Caco-2 (cell line): ENCODE data around the gene MDP1. TPM values are rescaled to one million over a fixed set of nuclear protein-coding genes. Genes with fewer than 3 reads are reported as not detected.
"Not testable (repeated sequence)": the region's sequence is repeated elsewhere in the genome, so short reads cannot be mapped to it uniquely, and the experiment has no call there.

Experiments
- BruUV-seq: library from RNA; stranded (reverse); fragments of 400-500 nt; replicated peaks from 2 replicates; lab custom pipeline; 2021; lab: Mats Ljungman, UMichigan
- CTCF ChIA-PET: fragments of 300-600 bp; sonication (Branson Sonifier 250); formaldehyde crosslinking; loops from one replicate; lab custom pipeline; 2022; ENCODE audit warnings: antibody characterized with exemption; lab: Charles Lee
- POLR2A ChIA-PET: fragments of 300-600 bp; sonication (Branson Sonifier 250); formaldehyde crosslinking; loops from one replicate; lab custom pipeline; 2022; ENCODE audit warnings: antibody characterized with exemption; lab: Charles Lee
- DNase-seq, 2 experiments: peaks; one replicate each; pipeline versions ENCODE4 v3.0.0 to v3.0.0-alpha.2; 2020 to 2022
- H3K27me3 ChIP-seq: replicated peaks from 2 replicates; pipeline ENCODE4 v1.6.0; 2011; ENCODE audit warnings: low read length; ENCODE audit not compliant: control insufficient read depth, insufficient read depth
- H3K36me3 ChIP-seq: 2 replicates; pipeline ENCODE4 v1.5.1; 2011; ENCODE audit warnings: low read length; ENCODE audit not compliant: control insufficient read depth, insufficient read depth
- H3K4me1 ChIP-seq: fragments of 250-450 bp; sonication (Bioruptor Pico); 2 replicates; pipeline ENCODE4 v1.5.1; 2020; ENCODE audit warnings: mild to moderate bottlenecking
- H3K4me3 ChIP-seq: 2 replicates; pipeline ENCODE4 v1.5.1; 2011; ENCODE audit warnings: low read depth, mild to moderate bottlenecking, control low read depth, low read length
- H3K9me3 ChIP-seq: fragments of 250-450 bp; sonication (Bioruptor Pico); 2 replicates; pipeline ENCODE4 v1.5.1; 2020; ENCODE audit warnings: mild to moderate bottlenecking, moderate library complexity
- H3K27ac Mint-ChIP-seq: one replicate; pipeline ENCODE4 v1.8.0; 2022; ENCODE audit warnings: mixed read lengths; ENCODE audit not compliant: unreplicated experiment
- H3K27me3 Mint-ChIP-seq: one replicate; pipeline ENCODE4 v1.8.0; 2022; ENCODE audit warnings: mixed read lengths; ENCODE audit not compliant: insufficient read depth, unreplicated experiment
- H3K36me3 Mint-ChIP-seq: one replicate; pipeline ENCODE4 v1.8.0; 2022; ENCODE audit warnings: mild to moderate bottlenecking, mixed read lengths; ENCODE audit not compliant: insufficient read depth, unreplicated experiment
- H3K4me1 Mint-ChIP-seq: one replicate; pipeline ENCODE4 v1.8.0; 2022; ENCODE audit warnings: low read depth, mixed read lengths; ENCODE audit not compliant: unreplicated experiment
- H3K4me3 Mint-ChIP-seq: one replicate; pipeline ENCODE4 v1.8.0; 2022; ENCODE audit warnings: mild to moderate bottlenecking, moderate library complexity, mixed read lengths; ENCODE audit not compliant: unreplicated experiment
- H3K9me3 Mint-ChIP-seq: one replicate; pipeline ENCODE4 v1.8.0; 2022; ENCODE audit warnings: mixed read lengths; ENCODE audit not compliant: unreplicated experiment
- intact Hi-C: fragments of 100-400 bp; cut with micrococcal nuclease; formaldehyde crosslinking; loops from one replicate; pipeline ENCODE4 v1.10.0; 2022; ENCODE audit not compliant: unreplicated experiment
- total RNA-seq: library from RNA; stranded (reverse); gene quantifications from 2 replicates; pipeline ENCODE4 v1.2.3, GENCODE V29; 2022
- TF ChIP-seq, protein P1 (sequence below), 2 experiments: fragments of 200-600 bp in 1 of 2; IDR thresholded peaks; 1 replicate in 1 of 2; 2 replicates in 1 of 2; pipeline versions ENCODE4 v1.5.1 to v1.8.0; 2011 to 2022; ENCODE audit warnings: antibody characterized with exemption in 1 of 2, control low read depth in 1 of 2, inconsistent platforms in 1 of 2, low read depth in 1 of 2, low read length in 1 of 2, mild to moderate bottlenecking in 1 of 2, moderate library complexity in 1 of 2; ENCODE audit not compliant: insufficient read depth in 1 of 2, severe bottlenecking in 1 of 2, unreplicated experiment in 1 of 2

The MDP1 gene
- total RNA-seq, 1 experiment from 2014 or later = 20.5 TPM

DNA sequence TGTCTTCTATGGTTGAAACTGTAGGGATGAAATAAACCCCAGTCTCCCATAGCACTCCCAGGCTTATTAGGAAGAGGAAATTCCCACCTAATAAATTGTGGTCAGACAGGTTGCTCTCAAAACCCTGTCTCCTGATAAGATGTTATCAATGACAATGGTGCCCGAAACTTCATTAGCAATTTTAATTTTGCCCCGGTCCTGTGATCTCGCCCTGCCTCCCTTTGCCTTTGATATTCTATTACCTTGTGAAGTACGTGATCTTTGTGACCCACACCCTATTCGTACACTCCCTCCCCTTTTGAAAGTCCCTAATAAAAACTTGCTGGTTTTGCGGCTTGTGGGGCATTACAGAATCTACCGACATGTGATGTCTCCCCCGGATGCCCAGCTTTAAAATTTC, 13.3 kb downstream of the MDP1 start:
- H3K9me3 ChIP-seq, CTCF ChIA-PET, POLR2A ChIA-PET, H3K4me3 Mint-ChIP-seq, intact Hi-C loops, H3K4me3 ChIP-seq, H3K4me1 ChIP-seq, H3K27me3 Mint-ChIP-seq, BruUV-seq, H3K27me3 ChIP-seq, DNase-seq, H3K27ac Mint-ChIP-seq, H3K36me3 ChIP-seq: not testable (repeated sequence)
- peaks cover 21% of the 10 kb centered on the region for H3K9me3 Mint-ChIP-seq
- peaks cover 62% of the 10 kb centered on the region for H3K36me3 Mint-ChIP-seq
- peaks cover 11% of the 10 kb centered on the region for H3K4me1 Mint-ChIP-seq

DNA sequence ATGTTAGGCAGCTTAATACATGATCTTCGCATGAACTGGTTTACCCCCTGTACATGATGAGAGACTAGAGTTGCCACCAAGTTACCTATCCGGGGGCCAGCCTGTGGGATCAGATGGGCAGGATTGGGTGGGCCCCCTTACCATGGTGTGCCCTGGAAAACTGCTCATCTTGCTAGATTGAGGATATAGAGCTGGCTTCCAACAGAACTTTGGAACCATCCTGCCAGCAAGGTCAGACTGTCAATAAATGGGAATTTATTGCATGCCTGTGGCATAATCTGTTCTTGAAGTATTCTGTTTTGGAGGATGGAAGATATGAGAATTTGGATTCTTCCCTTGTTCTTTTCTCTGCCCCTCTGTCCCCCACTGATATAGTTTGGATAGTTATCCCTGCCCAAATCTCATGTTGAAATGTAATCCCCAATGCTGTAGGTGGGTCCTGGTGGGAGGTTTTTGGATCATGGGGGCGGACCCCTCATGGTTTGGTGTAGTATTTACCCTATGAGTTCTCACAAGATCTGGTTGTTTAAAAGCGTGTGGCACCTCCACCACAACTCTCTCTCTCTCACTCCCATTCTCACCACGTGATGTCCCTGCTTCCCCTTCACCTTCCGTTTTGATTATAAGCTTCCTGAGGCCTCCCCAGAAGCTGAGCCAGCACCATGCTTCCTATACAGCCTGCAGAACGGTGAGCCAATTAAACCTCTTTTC, 16.9 kb downstream of the MDP1 start:
- ChIA-PET CTCF (no interaction called here), POLR2A (no interaction called here)
- Histone ChIP-seq H3K4me1 (0 out of 2 replicates have a peak, but pooled peaks cover 9% of the 10 kb centered on the region), H3K27me3 (no peaks in the 10 kb centered on the region), H3K9me3 (peaks cover 6% of the 10 kb centered on the region), H3K4me3 (no peak overlapping the region), H3K36me3 (no peaks in the 10 kb centered on the region)
- peaks cover 11% of the 10 kb centered on the region for H3K4me1 Mint-ChIP-seq
- H3K27ac Mint-ChIP-seq = no peak overlapping the region
- BruUV-seq = no TSS peak
- no peak for DNase-seq
- TF ChIP-seq, protein P1, sequence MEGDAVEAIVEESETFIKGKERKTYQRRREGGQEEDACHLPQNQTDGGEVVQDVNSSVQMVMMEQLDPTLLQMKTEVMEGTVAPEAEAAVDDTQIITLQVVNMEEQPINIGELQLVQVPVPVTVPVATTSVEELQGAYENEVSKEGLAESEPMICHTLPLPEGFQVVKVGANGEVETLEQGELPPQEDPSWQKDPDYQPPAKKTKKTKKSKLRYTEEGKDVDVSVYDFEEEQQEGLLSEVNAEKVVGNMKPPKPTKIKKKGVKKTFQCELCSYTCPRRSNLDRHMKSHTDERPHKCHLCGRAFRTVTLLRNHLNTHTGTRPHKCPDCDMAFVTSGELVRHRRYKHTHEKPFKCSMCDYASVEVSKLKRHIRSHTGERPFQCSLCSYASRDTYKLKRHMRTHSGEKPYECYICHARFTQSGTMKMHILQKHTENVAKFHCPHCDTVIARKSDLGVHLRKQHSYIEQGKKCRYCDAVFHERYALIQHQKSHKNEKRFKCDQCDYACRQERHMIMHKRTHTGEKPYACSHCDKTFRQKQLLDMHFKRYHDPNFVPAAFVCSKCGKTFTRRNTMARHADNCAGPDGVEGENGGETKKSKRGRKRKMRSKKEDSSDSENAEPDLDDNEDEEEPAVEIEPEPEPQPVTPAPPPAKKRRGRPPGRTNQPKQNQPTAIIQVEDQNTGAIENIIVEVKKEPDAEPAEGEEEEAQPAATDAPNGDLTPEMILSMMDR (IDR thresholded peaks at IDR 0.05; ENCODE audit: insufficient read depth in 1 of 2, low read depth in 1 of 2, low read length in 1 of 2, severe bottlenecking in 1 of 2, unreplicated experiment in 1 of 2) = no peak
- H3K36me3 Mint-ChIP-seq = peaks cover 65% of the 10 kb centered on the region
- intact Hi-C loops = no loop called here
- no peak overlapping the region for H3K4me3 Mint-ChIP-seq
- no peaks in the 10 kb centered on the region for H3K27me3 Mint-ChIP-seq
- H3K9me3 Mint-ChIP-seq = peaks cover 21% of the 10 kb centered on the region

DNA sequence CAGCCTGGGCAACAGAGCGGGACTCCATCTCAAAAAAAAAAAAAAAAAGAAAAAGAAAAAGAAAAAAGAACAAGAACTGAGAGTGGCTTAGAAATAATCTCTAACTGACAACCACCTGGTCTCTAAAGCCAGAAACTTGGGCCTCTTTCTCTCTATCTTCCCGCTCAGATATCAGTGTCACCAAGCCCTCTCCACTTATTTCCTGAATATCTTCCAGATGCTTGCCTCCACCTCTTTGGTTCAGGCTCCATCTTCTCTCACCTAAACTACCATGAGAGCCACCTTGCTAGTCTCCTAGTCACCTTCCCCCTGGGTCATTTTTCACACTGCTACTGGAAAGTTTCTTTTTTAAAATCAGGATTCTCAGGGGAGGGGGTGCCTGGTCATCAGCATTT, 18.8 kb downstream of the MDP1 start:
- Mint-ChIP-seq H3K27ac (peak overlapping the region; percentile 88), H3K4me3 (peak overlapping the region; percentile 84), H3K9me3 (peaks cover 10% of the 10 kb centered on the region), H3K27me3 (no peaks in the 10 kb centered on the region), H3K36me3 (peaks cover 57% of the 10 kb centered on the region), H3K4me1 (peaks cover 11% of the 10 kb centered on the region)
- TF ChIP-seq, protein P1 (IDR thresholded peaks at IDR 0.05; ENCODE audit: insufficient read depth in 1 of 2, low read depth in 1 of 2, low read length in 1 of 2, severe bottlenecking in 1 of 2, unreplicated experiment in 1 of 2) = no peak
- no peaks in the 10 kb centered on the region; the same call in 1 of the 2 replicates for H3K9me3 ChIP-seq
- 0 out of 2 replicates have a peak, but pooled peaks cover 9% of the 10 kb centered on the region for H3K4me1 ChIP-seq
- BruUV-seq = no TSS peak
- H3K27me3 ChIP-seq = no peaks in the 10 kb centered on the region
- no peak for DNase-seq
- no peaks in the 10 kb centered on the region for H3K36me3 ChIP-seq
- CTCF ChIA-PET = no interaction called here
- POLR2A ChIA-PET = interaction anchor here (1.4 to 2.2 kb wide), 2 partner anchors 16 to 74 kb away, joined by 3 to 28 read pairs; partner anchors contain the start of genes CHMP4A and RABGGTA
- no peak overlapping the region for H3K4me3 ChIP-seq
- intact Hi-C loops = no loop called here
